Stimulated activated CD4-positive, alpha-beta T cell treated with anti-CD3 and anti-CD28 coated beads, Interleukin-1b, Interleukin-23, amount 100 ng/mL, for 4 hours (primary cell): ENCODE results near the gene FBXW4.

ENCODE experiments used
- DNase-seq, 2 donors: peaks; one replicate each; pipeline ENCODE4 v3.0.0-alpha.2; 2020; ENCODE audit warnings: low read depth in 2 of 2

Gene FBXW4, protein sequence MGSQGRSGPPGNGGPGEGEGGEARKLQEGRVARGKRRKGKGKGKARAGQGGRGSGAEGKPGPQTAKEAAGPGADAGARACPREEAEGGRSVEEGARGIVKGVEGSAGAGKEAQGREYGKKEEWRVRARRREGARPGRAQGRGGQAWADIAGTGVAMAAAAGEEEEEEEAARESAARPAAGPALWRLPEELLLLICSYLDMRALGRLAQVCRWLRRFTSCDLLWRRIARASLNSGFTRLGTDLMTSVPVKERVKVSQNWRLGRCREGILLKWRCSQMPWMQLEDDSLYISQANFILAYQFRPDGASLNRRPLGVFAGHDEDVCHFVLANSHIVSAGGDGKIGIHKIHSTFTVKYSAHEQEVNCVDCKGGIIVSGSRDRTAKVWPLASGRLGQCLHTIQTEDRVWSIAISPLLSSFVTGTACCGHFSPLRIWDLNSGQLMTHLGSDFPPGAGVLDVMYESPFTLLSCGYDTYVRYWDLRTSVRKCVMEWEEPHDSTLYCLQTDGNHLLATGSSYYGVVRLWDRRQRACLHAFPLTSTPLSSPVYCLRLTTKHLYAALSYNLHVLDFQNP

GRCh38 chr10:101694674-101695403 lies at the start of gene FBXW4:
FBXW4 (minus strand) TSS chr10:101695170; CDS start chr10:101695105, 65 bp downstream.
- peak; percentile 55 to 66 for DNase-seq

DNA sequence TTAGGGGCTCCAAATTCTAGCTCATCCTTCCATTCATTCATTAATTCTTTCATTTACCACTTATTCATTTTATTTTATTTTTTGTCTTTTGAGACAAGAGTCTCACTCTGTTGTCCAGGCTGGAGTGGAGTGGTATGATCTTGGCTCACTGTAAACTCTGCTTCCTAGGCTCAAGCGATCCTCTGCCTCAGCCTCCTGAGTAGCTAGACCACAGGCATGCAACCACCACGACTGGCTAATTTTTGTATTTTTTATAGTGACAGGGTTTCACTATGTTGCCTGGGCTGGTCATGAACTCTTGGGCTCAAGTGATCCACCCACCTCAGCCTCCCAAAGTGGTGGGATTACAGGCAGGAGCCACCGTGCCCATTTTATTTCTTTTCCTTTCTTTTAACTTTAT lies 49.3 kb upstream of the FBXW4 start:
- no peak for DNase-seq

DNA sequence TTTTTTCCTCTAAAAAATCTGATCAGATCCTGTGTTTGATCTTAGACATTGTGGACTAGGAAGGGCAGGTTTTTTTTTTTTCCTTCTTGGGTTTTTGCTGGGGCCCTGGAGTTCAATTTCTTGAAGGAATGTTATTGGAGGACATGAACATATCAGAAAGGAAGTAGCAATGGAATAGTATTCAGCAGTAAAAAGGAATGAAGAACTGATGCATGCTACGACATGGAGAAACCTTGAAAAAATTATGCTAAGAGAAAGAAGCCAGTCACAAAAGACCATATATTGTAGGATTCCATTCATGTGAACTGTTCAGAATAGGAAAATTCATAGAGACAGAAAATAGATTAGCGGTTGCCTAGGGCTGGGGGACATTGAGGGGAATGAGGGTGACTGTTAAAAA lies 47.0 kb upstream of the FBXW4 start:
- DNase-seq, result no peak

DNA sequence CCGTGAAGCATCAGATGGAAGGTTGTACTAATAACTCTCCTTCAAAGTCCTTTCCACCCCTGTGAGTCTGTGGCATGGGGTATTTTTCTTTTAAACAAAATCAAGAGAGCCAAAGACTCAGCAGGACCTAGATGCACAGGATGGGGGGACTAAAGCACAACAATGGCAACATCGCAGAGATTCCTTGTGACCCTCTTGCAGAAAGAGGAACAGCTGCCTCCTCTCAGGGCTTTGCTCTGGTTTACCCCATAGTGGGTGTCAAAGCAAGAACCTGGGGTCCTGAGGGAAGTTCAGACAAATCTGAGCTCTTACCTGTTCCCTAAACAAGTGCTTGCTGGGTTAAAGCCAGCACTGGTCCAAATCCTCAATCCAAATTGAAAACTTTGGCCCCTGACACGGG lies 41.7 kb upstream of the FBXW4 start:
- DNase-seq, result no peak

DNA sequence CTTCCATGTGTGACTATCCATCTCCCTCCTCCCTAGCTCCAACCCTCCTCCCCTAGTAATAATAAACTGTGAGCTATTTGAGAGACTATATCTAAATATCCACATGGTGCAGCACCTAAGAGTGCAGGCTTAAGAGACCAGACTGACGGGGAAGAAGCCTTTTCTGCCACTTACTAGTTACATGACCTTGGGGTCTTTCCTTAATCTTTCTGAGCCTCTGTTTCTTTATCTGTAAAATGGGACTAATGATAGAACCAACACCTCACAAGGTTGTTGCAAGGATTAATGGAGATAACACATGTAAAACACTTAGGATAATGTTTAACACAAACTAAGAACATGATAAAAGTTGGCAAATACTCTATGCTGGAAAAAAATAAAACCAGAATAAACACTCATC lies 37.1 kb upstream of the FBXW4 start:
- DNase-seq, result no peak

GRCh38 chr10:101726115-101726387 lies 31.1 kb upstream of the FBXW4 start:
- DNase-seq, result no peak

- no peak for DNase-seq
Observed at GRCh38 chr10:101725296-101726114, 30.5 kb upstream of the FBXW4 start.

GRCh38 chr10:101724446-101724845 lies 29.5 kb upstream of the FBXW4 start:
- DNase-seq, result no peak

GRCh38 chr10:101723176-101723575 lies 28.2 kb upstream of the FBXW4 start:
- no peak for DNase-seq

- DNase-seq, result no peak
Observed at GRCh38 chr10:101721806-101722205, 26.8 kb upstream of the FBXW4 start.

DNA sequence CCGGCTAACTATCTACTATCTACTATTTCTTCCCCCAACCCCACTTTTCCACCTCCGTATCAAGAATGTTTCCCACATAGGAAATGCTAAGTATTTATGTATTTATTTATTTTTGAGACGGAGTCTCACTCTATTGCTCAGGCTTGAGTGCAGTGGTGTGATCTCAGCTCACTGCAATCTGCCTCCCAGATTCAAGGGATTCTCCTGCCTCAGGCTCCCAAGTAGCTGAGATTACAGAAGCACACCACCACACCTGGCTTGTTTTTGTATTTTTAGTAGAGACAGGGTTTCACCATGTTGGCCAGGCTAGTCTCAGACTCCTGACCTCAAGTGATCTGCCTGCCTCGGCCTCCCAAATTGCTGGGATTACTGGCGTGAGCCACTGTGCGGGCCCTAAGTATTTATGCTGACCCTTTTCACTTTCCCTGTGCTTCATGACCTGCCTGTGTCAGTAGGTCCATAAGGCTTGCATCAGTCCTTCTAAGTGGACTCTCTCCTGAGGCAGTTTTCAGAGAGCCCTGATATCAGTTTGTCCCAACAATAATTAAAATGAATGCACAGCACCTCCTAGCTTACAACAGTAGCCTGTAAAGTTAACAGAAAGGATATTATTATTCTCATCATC lies 25.7 kb upstream of the FBXW4 start:
- DNase-seq, result no peak

- DNase-seq, result no peak
Observed at GRCh38 chr10:101718690-101719275, 23.8 kb upstream of the FBXW4 start.

DNA sequence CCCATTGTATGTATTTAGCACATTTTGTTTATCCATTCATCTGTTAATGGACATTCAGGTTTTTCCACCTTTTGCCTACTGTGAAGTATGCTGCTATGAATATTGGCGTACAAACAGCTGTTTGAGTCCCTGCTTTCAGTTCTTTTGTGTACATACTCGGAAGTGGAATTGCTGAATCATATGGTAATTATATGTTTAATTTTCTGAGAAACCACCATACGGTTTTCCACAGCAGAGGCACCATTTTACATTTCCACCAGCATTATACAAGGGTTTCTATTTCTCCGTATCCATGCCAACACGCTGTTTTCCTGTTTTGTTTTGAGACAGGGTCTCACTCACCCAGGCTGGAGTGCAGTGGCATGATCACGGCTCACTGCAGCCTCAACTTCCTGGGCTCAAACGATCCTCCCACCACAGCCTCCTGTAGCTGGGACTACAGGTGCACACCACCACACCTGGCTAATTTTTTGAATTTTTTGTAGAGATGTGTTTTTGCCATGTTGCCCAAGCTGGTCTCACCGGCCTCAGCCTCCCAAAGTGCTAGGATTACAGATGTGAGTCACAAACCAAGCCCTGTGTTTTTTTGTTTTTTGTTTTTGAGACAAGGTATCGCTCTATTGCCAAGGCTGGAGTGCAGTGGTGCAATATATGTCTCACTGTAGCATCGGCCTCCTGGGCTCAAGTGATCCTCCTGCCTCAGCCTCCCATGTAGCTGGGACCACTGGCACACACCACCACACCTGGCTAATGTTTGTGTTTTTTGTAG lies 22.1 kb upstream of the FBXW4 start:
- DNase-seq, result no peak

- no peak for DNase-seq
Observed at GRCh38 chr10:101712997-101713396, 18.0 kb upstream of the FBXW4 start.

DNA sequence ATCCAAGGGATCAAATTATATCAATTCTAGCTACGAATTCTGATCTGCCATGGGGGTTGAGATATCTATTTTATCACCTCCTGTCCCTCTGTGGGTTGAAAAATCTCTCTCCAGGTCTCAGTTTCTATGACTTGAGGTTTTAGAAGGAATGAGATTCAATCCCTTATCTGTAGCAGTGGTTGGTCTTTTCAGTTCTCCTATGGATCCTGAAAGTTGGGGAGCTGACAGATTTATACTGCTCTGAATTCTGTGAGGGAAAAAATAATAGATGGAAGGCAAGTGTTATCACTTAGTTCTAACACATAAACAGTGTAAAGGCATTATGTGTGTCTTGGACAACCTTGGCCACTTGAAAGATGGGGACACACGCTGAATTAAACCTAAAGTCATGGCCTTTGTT lies 15.8 kb upstream of the FBXW4 start:
- no peak for DNase-seq

- DNase-seq, result no peak
Observed at GRCh38 chr10:101710059-101710695, 15.2 kb upstream of the FBXW4 start.

GRCh38 chr10:101709359-101710058 lies 14.5 kb upstream of the FBXW4 start:
- no peak for DNase-seq

DNA sequence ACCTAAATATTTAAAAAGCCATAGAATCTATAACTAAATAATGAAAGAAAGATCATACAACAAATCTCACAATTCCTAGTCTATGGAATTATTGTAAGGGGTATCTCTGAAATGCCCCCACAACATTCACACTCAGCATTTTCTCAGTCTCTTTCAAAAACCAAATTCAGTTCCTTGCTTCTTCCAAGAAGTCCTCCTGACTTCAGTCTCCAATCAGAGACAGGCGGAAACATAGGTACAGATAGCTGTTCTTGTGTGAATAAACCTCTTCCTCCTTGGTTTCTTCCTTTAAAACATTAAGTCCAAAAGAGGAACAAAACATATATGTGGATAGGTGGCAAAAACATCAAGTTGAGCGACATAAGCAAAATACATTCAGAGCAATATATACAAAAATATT lies 13.9 kb upstream of the FBXW4 start:
- DNase-seq, result no peak

GRCh38 chr10:101708073-101708472 lies 13.1 kb upstream of the FBXW4 start:
- DNase-seq, result no peak

GRCh38 chr10:101704331-101704730 lies 9.4 kb upstream of the FBXW4 start:
- DNase-seq, result no peak
